ENCODE data around the gene MYO7B.
"Not testable (repeated sequence)": the region's sequence is repeated elsewhere in the genome, so short reads cannot be mapped to it uniquely, and the experiment has no call there.

Gene MYO7B

GRCh38 chr2:127564429-127565260 is 29.2 kb downstream of the MYO7B start:
- H3K27me3 ChIP-seq (ENCODE audit: control insufficient read depth, insufficient read depth, low read length): no peaks in the 10 kb centered on the region
- no peak overlapping the region for H3K4me3 ChIP-seq (ENCODE audit: low read length)
- H3K36me3 ChIP-seq (ENCODE audit: control insufficient read depth, insufficient read depth, low read length): no peaks in the 10 kb centered on the region
- no peak overlapping the region for H3K27ac ChIP-seq (ENCODE audit: low read length)
- no peak for DNase-seq (ENCODE audit: low read depth, low spot score)
- no CpG with 5 or more reads among the region's 11 CpGs for WGBS (ENCODE audit: insufficient coverage, insufficient read length)
- no peaks in the 10 kb centered on the region for H3K9me3 ChIP-seq (ENCODE audit: control insufficient read depth, insufficient read depth, low read length)
- no peaks in the 10 kb centered on the region for H3K4me1 ChIP-seq (ENCODE audit: control insufficient read depth, insufficient read depth, low read length)

DNA sequence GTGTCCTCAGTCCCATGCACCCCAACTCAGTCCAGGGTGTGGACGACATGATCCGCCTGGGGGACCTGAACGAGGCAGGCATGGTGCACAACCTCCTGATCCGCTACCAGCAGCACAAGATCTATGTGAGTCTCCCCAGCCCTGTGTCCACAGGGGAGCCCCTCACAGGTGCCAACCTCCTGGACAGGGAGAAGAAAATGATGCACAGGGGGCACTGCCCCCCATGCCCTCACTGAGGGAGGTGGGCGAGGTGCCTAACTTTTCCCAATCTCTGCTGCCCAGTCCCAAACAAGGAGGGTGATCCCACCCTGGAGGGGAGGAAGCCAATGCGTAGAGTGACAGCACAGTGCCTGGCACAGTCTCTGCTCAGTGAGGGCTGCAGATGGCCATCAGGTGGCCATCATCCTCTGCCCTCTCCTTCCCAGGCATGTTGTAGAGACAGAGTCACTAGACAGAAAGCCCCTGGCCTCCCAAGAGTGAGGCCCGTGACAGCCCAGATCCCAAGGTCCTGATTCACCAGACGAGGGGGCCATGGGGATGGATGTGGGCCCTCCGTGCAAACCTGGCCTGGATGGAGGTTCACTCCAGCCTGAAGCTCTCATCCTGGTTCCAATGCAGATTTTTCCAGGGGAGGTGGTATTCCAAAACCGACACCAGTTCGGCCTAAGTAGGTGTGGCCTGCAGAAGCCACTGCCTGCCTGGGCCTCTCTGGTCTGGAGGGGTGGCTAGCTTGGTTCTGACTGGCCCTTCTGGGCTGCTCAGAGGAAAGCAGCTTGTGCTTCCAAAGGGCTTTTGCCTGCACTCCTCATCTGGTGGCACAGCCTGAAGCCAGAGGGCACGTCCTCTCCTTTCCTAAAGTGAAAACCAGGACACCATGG is 30.0 kb downstream of the MYO7B start:
- no peak overlapping the region for H3K27ac ChIP-seq (ENCODE audit: low read length)
- DNase-seq (ENCODE audit: low read depth, low spot score): no peak
- H3K9me3 ChIP-seq (ENCODE audit: control insufficient read depth, insufficient read depth, low read length): no peaks in the 10 kb centered on the region
- no peaks in the 10 kb centered on the region for H3K36me3 ChIP-seq (ENCODE audit: control insufficient read depth, insufficient read depth, low read length)
- no peak overlapping the region for H3K4me3 ChIP-seq (ENCODE audit: low read length)
- H3K4me1 ChIP-seq (ENCODE audit: control insufficient read depth, insufficient read depth, low read length): no peaks in the 10 kb centered on the region
- WGBS (ENCODE audit: insufficient coverage, insufficient read length): no CpG with 5 or more reads among the region's 12 CpGs
- H3K27me3 ChIP-seq (ENCODE audit: control insufficient read depth, insufficient read depth, low read length): no peaks in the 10 kb centered on the region

- no peaks in the 10 kb centered on the region for H3K9me3 ChIP-seq (ENCODE audit: control insufficient read depth, insufficient read depth, low read length)
- WGBS (ENCODE audit: insufficient coverage, insufficient read length): no CpG with 5 or more reads among the region's 5 CpGs
These were observed 30.6 kb downstream of the MYO7B start for GRCh38 chr2:127566139-127566417.

GRCh38 chr2:127566576-127566975 is 31.1 kb downstream of the MYO7B start:
- DNase-seq (ENCODE audit: low read depth, low spot score): no peak
- no CpG with 5 or more reads among the region's 10 CpGs for WGBS (ENCODE audit: insufficient coverage, insufficient read length)
- Histone ChIP-seq H3K36me3 (ENCODE audit: control insufficient read depth, insufficient read depth, low read length) (no peaks in the 10 kb centered on the region), H3K27ac (ENCODE audit: low read length) (no peak overlapping the region), H3K4me1 (ENCODE audit: control insufficient read depth, insufficient read depth, low read length) (no peaks in the 10 kb centered on the region), H3K9me3 (ENCODE audit: control insufficient read depth, insufficient read depth, low read length) (no peaks in the 10 kb centered on the region), H3K27me3 (ENCODE audit: control insufficient read depth, insufficient read depth, low read length) (no peaks in the 10 kb centered on the region), H3K4me3 (ENCODE audit: low read length) (no peak overlapping the region)

More at GRCh38 chr2:127566139-127566417, 30.6 kb downstream of the MYO7B start:
- Histone ChIP-seq H3K27ac (ENCODE audit: low read length) (no peak overlapping the region), H3K4me3 (ENCODE audit: low read length) (no peak overlapping the region), H3K27me3 (ENCODE audit: control insufficient read depth, insufficient read depth, low read length) (no peaks in the 10 kb centered on the region), H3K4me1 (ENCODE audit: control insufficient read depth, insufficient read depth, low read length) (no peaks in the 10 kb centered on the region), H3K36me3 (ENCODE audit: control insufficient read depth, insufficient read depth, low read length) (no peaks in the 10 kb centered on the region)
- no peak for DNase-seq (ENCODE audit: low read depth, low spot score)

DNA sequence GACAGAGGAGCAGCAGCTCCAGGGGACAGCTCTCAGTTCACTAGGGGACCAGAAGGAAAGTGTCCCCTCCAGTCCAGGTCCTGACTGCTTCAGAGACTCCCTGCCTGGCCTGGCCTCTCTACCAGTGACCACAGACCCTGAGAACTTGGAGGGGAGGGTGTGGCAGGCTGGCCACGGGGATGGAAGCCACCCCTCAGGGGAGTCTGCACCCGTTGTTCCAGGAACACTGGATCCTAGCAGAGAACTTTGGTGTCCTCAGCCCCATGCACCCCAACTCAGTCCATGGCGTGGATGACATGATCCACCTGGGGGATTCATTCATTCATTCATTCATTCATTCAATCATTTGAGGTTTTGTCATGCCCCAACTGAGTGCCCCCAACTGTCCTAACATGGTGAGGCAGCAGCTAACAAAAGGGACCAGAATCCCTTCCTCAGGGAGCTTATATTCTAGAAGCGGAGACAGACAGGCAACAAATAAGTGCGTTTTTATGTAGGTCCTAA is 31.9 kb downstream of the MYO7B start:
- no peaks in the 10 kb centered on the region for H3K27me3 ChIP-seq (ENCODE audit: control insufficient read depth, insufficient read depth, low read length)
- no peak for DNase-seq (ENCODE audit: low read depth, low spot score)
- H3K4me3 ChIP-seq (ENCODE audit: low read length): no peak overlapping the region
- WGBS (ENCODE audit: insufficient coverage, insufficient read length): no CpG with 5 or more reads among the region's 5 CpGs
- H3K27ac ChIP-seq (ENCODE audit: low read length): no peak overlapping the region
- no peaks in the 10 kb centered on the region for H3K4me1 ChIP-seq (ENCODE audit: control insufficient read depth, insufficient read depth, low read length)
- no peaks in the 10 kb centered on the region for H3K36me3 ChIP-seq (ENCODE audit: control insufficient read depth, insufficient read depth, low read length)
- H3K9me3 ChIP-seq (ENCODE audit: control insufficient read depth, insufficient read depth, low read length): no peaks in the 10 kb centered on the region

DNA sequence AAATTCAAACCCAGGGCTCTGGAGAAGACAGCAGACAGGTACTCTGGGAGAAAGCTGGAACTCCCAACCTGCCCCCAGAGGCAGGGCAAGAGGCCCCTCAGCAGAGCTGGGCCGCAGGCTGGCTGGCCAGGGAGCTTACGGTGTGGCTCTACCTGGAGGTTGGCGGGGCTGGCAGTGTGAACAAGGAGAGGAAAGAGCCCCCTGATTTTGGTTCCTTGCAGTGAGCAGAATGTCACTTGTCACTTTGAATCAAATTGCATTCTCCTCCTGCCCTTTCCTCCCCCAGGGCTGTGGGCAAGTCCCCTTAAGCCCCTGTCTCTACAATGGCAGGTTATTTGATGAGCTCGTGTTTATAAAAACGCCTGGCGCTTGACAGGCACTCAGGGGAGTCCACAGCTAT is 32.6 kb downstream of the MYO7B start:
- H3K9me3 ChIP-seq (ENCODE audit: control insufficient read depth, insufficient read depth, low read length): no peaks in the 10 kb centered on the region
- no peak overlapping the region for H3K27ac ChIP-seq (ENCODE audit: low read length)
- WGBS (ENCODE audit: insufficient coverage, insufficient read length): no CpG with 5 or more reads among the region's 6 CpGs
- H3K36me3 ChIP-seq (ENCODE audit: control insufficient read depth, insufficient read depth, low read length): no peaks in the 10 kb centered on the region
- no peaks in the 10 kb centered on the region for H3K27me3 ChIP-seq (ENCODE audit: control insufficient read depth, insufficient read depth, low read length)
- no peak for DNase-seq (ENCODE audit: low read depth, low spot score)
- H3K4me1 ChIP-seq (ENCODE audit: control insufficient read depth, insufficient read depth, low read length): no peaks in the 10 kb centered on the region
- H3K4me3 ChIP-seq (ENCODE audit: low read length): no peak overlapping the region

- DNase-seq (ENCODE audit: low read depth, low spot score): no peak
- Histone ChIP-seq H3K9me3 (ENCODE audit: control insufficient read depth, insufficient read depth, low read length) (no peaks in the 10 kb centered on the region), H3K36me3 (ENCODE audit: control insufficient read depth, insufficient read depth, low read length) (no peaks in the 10 kb centered on the region), H3K27me3 (ENCODE audit: control insufficient read depth, insufficient read depth, low read length) (no peaks in the 10 kb centered on the region), H3K4me3 (ENCODE audit: low read length) (no peak overlapping the region), H3K27ac (ENCODE audit: low read length) (no peak overlapping the region), H3K4me1 (ENCODE audit: control insufficient read depth, insufficient read depth, low read length) (no peaks in the 10 kb centered on the region)
- WGBS (ENCODE audit: insufficient coverage, insufficient read length): no CpG with 5 or more reads among the region's 6 CpGs
These were observed 34.2 kb downstream of the MYO7B start for GRCh38 chr2:127569666-127570065.

- H3K4me3 ChIP-seq (ENCODE audit: low read length): no peak overlapping the region
- no peaks in the 10 kb centered on the region for H3K36me3 ChIP-seq (ENCODE audit: control insufficient read depth, insufficient read depth, low read length)
- no peaks in the 10 kb centered on the region for H3K27me3 ChIP-seq (ENCODE audit: control insufficient read depth, insufficient read depth, low read length)
- no peaks in the 10 kb centered on the region for H3K4me1 ChIP-seq (ENCODE audit: control insufficient read depth, insufficient read depth, low read length)
- no peaks in the 10 kb centered on the region for H3K9me3 ChIP-seq (ENCODE audit: control insufficient read depth, insufficient read depth, low read length)
- no CpG with 5 or more reads among the region's 18 CpGs for WGBS (ENCODE audit: insufficient coverage, insufficient read length)
- no peak for DNase-seq (ENCODE audit: low read depth, low spot score)
- H3K27ac ChIP-seq (ENCODE audit: low read length): no peak overlapping the region
These were observed 35.1 kb downstream of the MYO7B start for GRCh38 chr2:127570282-127571250.

DNA sequence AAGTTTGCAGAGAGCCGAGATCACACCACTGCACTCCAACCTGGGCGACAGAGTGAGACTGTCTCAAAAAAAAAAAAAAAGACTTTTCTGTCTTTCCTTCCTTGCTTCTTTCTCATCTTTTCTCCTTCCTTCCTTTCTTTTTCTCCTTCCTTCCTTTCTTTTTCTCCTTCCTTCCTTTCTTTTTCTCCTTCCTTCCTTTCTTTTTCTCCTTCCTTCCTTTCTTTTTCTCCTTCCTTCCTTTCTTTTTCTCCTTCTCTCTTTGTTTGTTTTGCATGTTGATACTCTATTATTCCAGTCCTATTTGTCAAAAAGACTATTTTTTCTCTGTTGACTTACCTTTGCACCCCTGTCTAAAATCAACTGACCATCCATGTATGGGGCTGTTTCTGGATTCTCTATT is 36.9 kb downstream of the MYO7B start:
- H3K27ac ChIP-seq (ENCODE audit: low read length); H3K36me3 ChIP-seq (ENCODE audit: control insufficient read depth, insufficient read depth, low read length); H3K27me3 ChIP-seq (ENCODE audit: control insufficient read depth, insufficient read depth, low read length); DNase-seq (ENCODE audit: low read depth, low spot score); H3K4me3 ChIP-seq (ENCODE audit: low read length); H3K4me1 ChIP-seq (ENCODE audit: control insufficient read depth, insufficient read depth, low read length); H3K9me3 ChIP-seq (ENCODE audit: control insufficient read depth, insufficient read depth, low read length): not testable (repeated sequence)
- no CpG with 5 or more reads among the region's 2 CpGs for WGBS (ENCODE audit: insufficient coverage, insufficient read length)

DNA sequence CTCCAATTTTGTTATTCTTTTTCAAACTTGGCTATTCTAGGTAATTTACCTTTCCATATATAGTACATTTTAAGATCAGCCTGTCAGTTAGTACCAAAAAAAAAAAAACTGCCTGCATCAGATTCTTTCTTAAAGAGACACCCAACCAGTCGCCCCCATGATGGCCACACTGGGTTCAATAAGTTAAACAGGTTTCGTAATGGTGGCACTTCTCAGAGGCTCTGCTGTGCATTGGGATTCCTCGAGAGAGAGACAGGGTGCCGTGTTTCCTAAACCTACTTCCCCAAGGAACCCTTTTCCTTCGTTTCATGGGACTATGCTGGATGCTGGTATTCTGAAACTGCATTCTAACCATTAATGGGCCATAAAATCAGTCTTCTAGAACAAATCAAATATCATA is 37.4 kb downstream of the MYO7B start:
- Histone ChIP-seq H3K27me3 (ENCODE audit: control insufficient read depth, insufficient read depth, low read length) (no peaks in the 10 kb centered on the region), H3K9me3 (ENCODE audit: control insufficient read depth, insufficient read depth, low read length) (no peaks in the 10 kb centered on the region)
- no CpG with 5 or more reads among the region's 5 CpGs for WGBS (ENCODE audit: insufficient coverage, insufficient read length)

More for the DNA sequence above, 37.4 kb downstream of the MYO7B start:
- no peak for DNase-seq (ENCODE audit: low read depth, low spot score)
- no peaks in the 10 kb centered on the region for H3K36me3 ChIP-seq (ENCODE audit: control insufficient read depth, insufficient read depth, low read length)
- no peak overlapping the region for H3K4me3 ChIP-seq (ENCODE audit: low read length)
- no peak overlapping the region for H3K27ac ChIP-seq (ENCODE audit: low read length)
- H3K4me1 ChIP-seq (ENCODE audit: control insufficient read depth, insufficient read depth, low read length): no peaks in the 10 kb centered on the region

Measured in iPS DF 6.9 (cell line).